ENCODE results near the gene VLDLR.

The VLDLR gene

GRCh38 chr9:2641033-2641432, 19.4 kb downstream of the VLDLR start:
- DNase-seq (ENCODE audit: low spot score) = no peak
- in situ Hi-C loops (cut with MboI; ENCODE audit: low sequenced_read_pairs, unreplicated experiment) = loop anchor here (25.0 kb wide), 1 partner anchor 504 kb away; no protein-coding TSS in a partner anchor
- TF ChIP-seq CTCF (IDR thresholded peaks at IDR 0.05; ENCODE audit: borderline replicate concordance, control extremely low read depth, extremely low read depth, insufficient read depth, missing control alignments) = no peak

- in situ Hi-C loops (cut with MboI; ENCODE audit: low sequenced_read_pairs, unreplicated experiment) = loop anchor here (25.0 kb wide), 1 partner anchor 505 kb away; no protein-coding TSS in a partner anchor
- no peak for TF ChIP-seq CTCF (IDR thresholded peaks at IDR 0.05; ENCODE audit: borderline replicate concordance, control extremely low read depth, extremely low read depth, insufficient read depth, missing control alignments)
- no peak for DNase-seq (ENCODE audit: low spot score)
Observed at GRCh38 chr9:2642068-2642467, 20.5 kb downstream of the VLDLR start.

DNA sequence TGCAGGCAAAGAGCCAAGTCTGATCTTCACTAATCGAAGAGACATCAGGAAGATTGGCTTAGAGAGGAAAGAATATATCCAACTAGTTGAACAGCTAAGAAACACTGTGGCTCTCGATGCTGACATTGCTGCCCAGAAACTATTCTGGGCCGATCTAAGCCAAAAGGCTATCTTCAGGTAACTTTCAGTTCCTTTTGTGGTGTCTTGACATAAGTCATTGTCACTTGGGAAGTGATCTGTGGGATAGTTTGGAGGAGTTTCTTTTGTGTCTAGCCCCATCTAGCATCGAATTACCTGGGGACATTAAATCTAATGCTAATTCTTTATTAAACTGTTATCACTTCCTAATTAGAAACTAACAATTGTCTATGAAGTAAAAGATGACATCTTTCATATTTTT, 24.0 kb downstream of the VLDLR start:
- peak; percentile 43 for DNase-seq (ENCODE audit: low spot score)
- no peak for TF ChIP-seq CTCF (IDR thresholded peaks at IDR 0.05; ENCODE audit: borderline replicate concordance, control extremely low read depth, extremely low read depth, insufficient read depth, missing control alignments)
- in situ Hi-C loops (cut with MboI; ENCODE audit: low sequenced_read_pairs, unreplicated experiment) = loop anchor here (25.0 kb wide), 1 partner anchor 508 kb away; no protein-coding TSS in a partner anchor

DNA sequence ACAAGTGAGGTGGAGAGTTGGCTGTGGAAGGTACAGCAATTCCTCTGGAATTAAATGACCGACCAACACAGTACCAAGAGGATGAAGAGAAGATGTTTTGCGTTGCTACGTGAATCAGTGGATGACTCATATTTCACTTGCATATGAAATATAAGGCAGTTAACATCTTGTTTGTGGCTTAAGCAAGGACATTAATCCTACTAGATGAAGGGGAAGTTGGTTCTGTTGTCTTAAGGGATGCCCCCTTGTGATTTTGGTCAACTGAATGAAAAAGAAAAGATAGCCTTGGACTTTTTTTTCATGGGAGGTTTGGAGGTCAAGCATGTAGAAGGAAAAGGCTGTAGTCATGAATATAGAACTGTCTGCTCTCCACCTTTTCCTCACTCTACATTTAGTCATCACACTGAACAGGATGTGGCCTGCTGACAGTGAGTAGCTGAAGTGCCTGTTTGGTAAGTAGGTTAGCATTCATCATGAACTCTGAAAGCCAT, 33.9 kb downstream of the VLDLR start:
- no peak for TF ChIP-seq CTCF (IDR thresholded peaks at IDR 0.05; ENCODE audit: borderline replicate concordance, control extremely low read depth, extremely low read depth, insufficient read depth, missing control alignments)
- in situ Hi-C loops (cut with MboI; ENCODE audit: low sequenced_read_pairs, unreplicated experiment) = no loop called here
- DNase-seq (ENCODE audit: low spot score) = peak; percentile 29

GRCh38 chr9:2657427-2657826, 35.8 kb downstream of the VLDLR start:
- TF ChIP-seq CTCF (IDR thresholded peaks at IDR 0.05; ENCODE audit: borderline replicate concordance, control extremely low read depth, extremely low read depth, insufficient read depth, missing control alignments) = no peak
- DNase-seq (ENCODE audit: low spot score) = no peak
- in situ Hi-C loops (cut with MboI; ENCODE audit: low sequenced_read_pairs, unreplicated experiment) = no loop called here

DNA sequence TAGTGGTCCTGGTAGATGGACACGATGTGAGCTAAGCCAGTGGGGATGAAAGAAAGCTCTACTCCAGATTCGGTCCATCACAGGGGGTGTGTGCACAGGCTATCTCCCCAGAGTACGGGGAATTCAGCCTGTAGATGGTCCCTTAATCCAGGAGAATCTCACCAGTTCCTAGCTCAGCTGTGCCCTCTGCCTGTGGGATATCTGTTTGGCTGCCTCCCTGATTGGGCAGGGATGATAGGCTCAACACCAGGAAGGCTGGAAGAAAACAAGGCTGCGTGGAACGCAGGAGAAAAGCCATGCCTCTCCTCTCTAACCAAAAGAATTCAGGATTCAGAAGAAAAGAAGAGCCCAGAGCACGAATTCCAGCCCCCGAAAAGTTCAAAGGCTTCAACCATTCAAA, 40.9 kb downstream of the VLDLR start:
- no peak for DNase-seq (ENCODE audit: low spot score)
- no peak for TF ChIP-seq CTCF (IDR thresholded peaks at IDR 0.05; ENCODE audit: borderline replicate concordance, control extremely low read depth, extremely low read depth, insufficient read depth, missing control alignments)
- in situ Hi-C loops (cut with MboI; ENCODE audit: low sequenced_read_pairs, unreplicated experiment) = no loop called here

All from GM13976 (cell line).